Neural crest cell (in vitro differentiated cells): ENCODE results near the gene SNCAIP. TPM values are rescaled to one million over a fixed set of nuclear protein-coding genes. Genes with fewer than 3 reads are reported as not detected.

Source experiments
- DNase-seq: peaks from one replicate; pipeline ENCODE4 v3.0.0; 2021; ENCODE audit warnings: low read depth, mixed read lengths, low spot score
- H3K27ac Mint-ChIP-seq: one replicate; pipeline ENCODE4 v1.8.0; 2021; ENCODE audit warnings: mild to moderate bottlenecking, mixed read lengths; ENCODE audit not compliant: unreplicated experiment
- H3K27me3 Mint-ChIP-seq: 2 replicates; pipeline ENCODE4 v1.8.0; 2021; ENCODE audit warnings: low read depth, mild to moderate bottlenecking, mixed read lengths
- H3K36me3 Mint-ChIP-seq: 2 replicates; pipeline ENCODE4 v1.8.0; 2021; ENCODE audit warnings: low read depth, mild to moderate bottlenecking, mixed read lengths
- H3K4me1 Mint-ChIP-seq: 2 replicates; pipeline ENCODE4 v1.8.0; 2021; ENCODE audit warnings: mixed read lengths
- H3K4me3 Mint-ChIP-seq: one replicate; pipeline ENCODE4 v1.8.0; 2021; ENCODE audit warnings: mild to moderate bottlenecking, mixed read lengths
- H3K9me3 Mint-ChIP-seq: 2 replicates; pipeline ENCODE4 v1.8.0; 2021; ENCODE audit warnings: mixed read lengths
- CTCF ChIP-seq: fragments of 200-600 bp; sonication (generic); conservative IDR thresholded peaks from 2 replicates; pipeline ENCODE4 v1.5.0; 2021; ENCODE audit warnings: antibody characterized with exemption, mild to moderate bottlenecking
- total RNA-seq: library from RNA; stranded (reverse); gene quantifications from 2 replicates; pipeline ENCODE4 v1.2.1, GENCODE V29; 2021

Gene SNCAIP
- total RNA-seq, 1 donor from 2014 or later = 10.2 TPM

DNA sequence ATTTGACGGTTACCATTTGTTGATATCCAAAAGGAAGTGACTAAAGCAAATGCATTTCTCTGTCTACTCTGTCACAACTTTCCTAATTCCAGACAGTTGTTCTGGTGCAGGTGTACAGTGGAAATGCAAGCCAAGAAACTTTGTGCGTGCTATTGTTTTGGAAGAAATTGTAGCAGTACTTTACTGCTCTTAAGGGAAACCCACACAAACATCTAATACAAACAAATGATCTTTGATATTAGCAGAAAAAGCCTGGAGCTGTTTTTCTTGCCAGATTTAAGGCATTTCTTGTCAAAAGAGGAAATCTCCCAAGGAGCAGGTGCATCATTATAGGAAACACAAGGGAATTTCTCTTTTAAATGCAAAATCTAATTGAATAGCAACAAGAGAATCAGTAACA lies 2.0 kb downstream of the SNCAIP start:
- Mint-ChIP-seq H3K27me3 (peaks cover 50% of the 10 kb centered on the region), H3K27ac (no peak overlapping the region), H3K36me3 (no peaks in the 10 kb centered on the region), H3K9me3 (no peaks in the 10 kb centered on the region), H3K4me1 (peaks cover 22% of the 10 kb centered on the region), H3K4me3 (peak overlapping the region; percentile 100)
- TF ChIP-seq CTCF = no peak
- DNase-seq = no peak

GRCh38 chr5:122315521-122315920 lies 3.5 kb downstream of the SNCAIP start:
- no peak overlapping the region for H3K27ac Mint-ChIP-seq
- no peaks in the 10 kb centered on the region for H3K9me3 Mint-ChIP-seq
- no peaks in the 10 kb centered on the region for H3K36me3 Mint-ChIP-seq
- peaks cover 42% of the 10 kb centered on the region for H3K27me3 Mint-ChIP-seq
- peaks cover 22% of the 10 kb centered on the region for H3K4me1 Mint-ChIP-seq
- no peak overlapping the region for H3K4me3 Mint-ChIP-seq
- TF ChIP-seq CTCF = no peak
- no peak for DNase-seq

DNA sequence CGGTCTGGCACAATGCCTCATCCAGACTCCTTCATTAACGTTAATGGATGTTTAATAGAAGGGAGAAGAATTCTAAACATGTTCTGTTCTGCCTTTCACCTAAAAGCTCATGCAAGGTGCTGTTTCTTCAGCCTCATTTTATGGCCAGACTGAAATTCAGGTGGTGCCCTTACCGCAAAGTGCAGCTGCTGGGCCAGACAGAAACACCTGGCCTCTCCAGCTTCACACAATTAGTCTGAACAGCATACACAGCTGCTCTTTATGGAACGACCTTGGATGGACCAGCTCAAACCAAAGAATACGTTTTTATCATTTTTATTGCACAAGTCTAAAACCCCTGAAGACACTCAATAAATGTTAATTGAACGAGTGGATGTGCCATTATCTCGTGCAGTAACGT lies 4.6 kb downstream of the SNCAIP start:
- Mint-ChIP-seq H3K4me3 (no peak overlapping the region), H3K4me1 (peaks cover 16% of the 10 kb centered on the region), H3K36me3 (no peaks in the 10 kb centered on the region), H3K9me3 (no peaks in the 10 kb centered on the region), H3K27ac (no peak overlapping the region), H3K27me3 (peaks cover 31% of the 10 kb centered on the region)
- no peak for DNase-seq
- TF ChIP-seq CTCF = no peak

DNA sequence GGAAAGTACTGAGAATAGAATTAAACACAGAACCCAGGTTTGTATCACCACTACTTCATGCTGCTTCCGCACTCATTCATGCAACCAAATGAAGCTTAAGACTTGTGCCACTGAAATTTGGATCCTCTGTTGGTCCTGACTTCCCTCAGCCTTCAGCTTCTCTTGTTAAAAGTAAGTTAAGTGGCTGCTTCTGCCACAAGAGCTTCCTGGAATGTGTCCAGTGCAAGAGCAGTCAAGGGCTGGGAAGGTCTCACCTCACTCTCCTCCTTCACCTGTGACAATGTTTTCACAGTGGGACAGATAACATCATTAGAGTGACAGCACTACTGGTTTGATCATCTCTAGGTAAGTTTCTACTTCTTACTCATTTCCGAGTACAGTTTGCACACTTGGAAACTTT lies 7.9 kb downstream of the SNCAIP start:
- no peak for TF ChIP-seq CTCF
- H3K27ac Mint-ChIP-seq = no peak overlapping the region
- peaks cover 8% of the 10 kb centered on the region for H3K4me1 Mint-ChIP-seq
- DNase-seq = no peak
- H3K9me3 Mint-ChIP-seq = no peaks in the 10 kb centered on the region
- no peak overlapping the region for H3K4me3 Mint-ChIP-seq
- H3K27me3 Mint-ChIP-seq = peaks cover 9% of the 10 kb centered on the region
- no peaks in the 10 kb centered on the region for H3K36me3 Mint-ChIP-seq

GRCh38 chr5:122321921-122322320 lies 9.9 kb downstream of the SNCAIP start:
- no peak for DNase-seq
- no peak overlapping the region for H3K27ac Mint-ChIP-seq
- peaks cover 3% of the 10 kb centered on the region for H3K27me3 Mint-ChIP-seq
- TF ChIP-seq CTCF = no peak
- H3K36me3 Mint-ChIP-seq = no peaks in the 10 kb centered on the region
- no peaks in the 10 kb centered on the region for H3K9me3 Mint-ChIP-seq
- H3K4me3 Mint-ChIP-seq = no peak overlapping the region
- H3K4me1 Mint-ChIP-seq = peaks cover 8% of the 10 kb centered on the region
